ENCODE measurements around the gene MYO7B.

MYO7B gene

GRCh38 chr2:127535422-127535901 lies at the start of gene MYO7B:
MYO7B (plus strand) TSS chr2:127535683; CDS start chr2:127559723, 24,040 bp downstream.
- TF ChIP-seq JUND (IDR thresholded peaks at IDR 0.05; ENCODE audit: low read depth), result no peak
- DNase-seq (ENCODE audit: low read depth in 1 of 2, low spot score in 1 of 2), result no peak
- in situ Hi-C loops (cut with HindIII; ENCODE audit: low pct_unique_long_range_greater_than_20kb, low sequenced_read_pairs), result no loop called here

DNA sequence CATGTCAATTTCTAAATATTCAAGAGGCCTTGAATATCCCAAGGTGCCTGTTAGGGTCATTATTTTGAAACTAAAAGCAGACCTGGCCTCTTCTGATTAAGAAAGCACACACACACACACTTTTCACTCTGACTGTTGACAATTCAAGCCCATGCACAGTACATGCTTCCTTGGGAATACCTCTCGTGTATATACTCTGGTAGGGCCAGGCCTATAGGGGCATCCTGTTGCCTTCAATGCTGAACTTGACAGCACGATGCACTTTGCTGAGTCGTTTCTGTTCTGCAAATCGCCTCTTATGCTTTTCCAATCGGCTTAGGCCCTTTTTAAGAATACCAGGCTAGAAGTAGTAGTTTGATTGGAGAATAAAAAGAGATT lies 49.8 kb upstream of the MYO7B start:
- in situ Hi-C loops (cut with HindIII; ENCODE audit: low pct_unique_long_range_greater_than_20kb, low sequenced_read_pairs), result no loop called here
- no peak for TF ChIP-seq JUND (IDR thresholded peaks at IDR 0.05; ENCODE audit: low read depth)
- DNase-seq (ENCODE audit: low read depth in 1 of 2, low spot score in 1 of 2), result no peak

DNA sequence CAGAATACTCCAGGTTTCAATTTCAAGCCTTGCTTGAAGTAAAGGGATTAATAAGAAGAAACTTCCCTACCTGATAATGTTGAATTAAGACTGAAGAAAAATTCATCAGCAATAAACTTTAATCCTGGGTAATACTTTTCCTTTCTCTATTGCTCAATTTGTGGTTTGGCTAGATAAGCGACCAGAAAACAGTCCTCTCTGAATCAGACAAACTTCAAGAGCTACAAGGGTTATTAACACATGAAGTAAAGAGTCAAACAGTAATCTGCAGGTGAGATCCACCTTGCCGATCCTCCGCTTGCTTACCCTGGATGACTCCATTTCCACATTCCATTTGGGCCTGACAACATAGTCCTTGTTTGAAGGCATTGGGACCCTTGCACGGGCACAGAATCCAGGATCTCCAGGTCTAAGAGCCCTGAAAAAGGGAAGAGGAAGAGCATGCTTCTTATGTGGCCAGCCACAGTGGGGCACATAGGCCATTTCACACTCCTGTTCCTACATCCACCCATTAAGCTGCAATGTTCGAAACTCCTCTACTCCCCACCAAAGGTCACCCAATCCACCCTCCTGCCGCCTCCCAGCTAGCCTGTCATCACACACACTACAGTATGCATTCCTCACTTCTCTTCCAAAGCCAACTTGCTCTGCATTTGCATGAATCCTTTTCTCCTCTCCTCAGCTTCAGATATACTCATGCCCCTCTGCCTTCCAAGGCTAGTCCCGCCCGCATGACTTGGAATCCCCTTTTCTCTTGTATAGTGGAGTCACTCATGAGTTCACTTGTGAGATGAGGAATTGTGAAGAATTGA lies 49.0 kb upstream of the MYO7B start:
- in situ Hi-C loops (cut with HindIII; ENCODE audit: low pct_unique_long_range_greater_than_20kb, low sequenced_read_pairs), result no loop called here
- no peak for TF ChIP-seq JUND (IDR thresholded peaks at IDR 0.05; ENCODE audit: low read depth)
- no peak for DNase-seq (ENCODE audit: low read depth in 1 of 2, low spot score in 1 of 2)

- no peak for DNase-seq (ENCODE audit: low read depth in 1 of 2, low spot score in 1 of 2)
- in situ Hi-C loops (cut with HindIII; ENCODE audit: low pct_unique_long_range_greater_than_20kb, low sequenced_read_pairs), result no loop called here
- no peak for TF ChIP-seq JUND (IDR thresholded peaks at IDR 0.05; ENCODE audit: low read depth)
Observed at GRCh38 chr2:127490283-127490682, 45.2 kb upstream of the MYO7B start.

DNA sequence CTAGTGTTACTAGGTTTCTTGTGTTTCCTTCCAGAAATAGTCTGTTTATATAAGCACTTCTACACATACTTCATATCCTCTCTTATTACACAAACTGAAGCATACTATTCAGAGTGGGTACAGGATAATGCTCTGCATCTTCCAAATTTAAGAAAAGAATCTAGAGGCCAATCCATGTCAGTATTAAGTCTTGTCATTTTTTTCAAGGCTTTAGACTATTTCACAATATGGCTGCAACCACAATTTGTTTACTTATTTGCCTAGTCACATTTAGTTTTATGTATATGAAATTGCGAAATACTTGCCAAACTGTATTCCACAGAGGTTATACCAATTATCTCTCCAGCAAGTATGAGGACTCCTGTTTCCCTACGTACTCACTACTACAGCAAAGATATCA lies 37.1 kb upstream of the MYO7B start:
- peak in 1 of 2 experiments; percentile 41 for DNase-seq (ENCODE audit: low read depth in 1 of 2, low spot score in 1 of 2)
- in situ Hi-C loops (cut with HindIII; ENCODE audit: low pct_unique_long_range_greater_than_20kb, low sequenced_read_pairs), result no loop called here
- no peak for TF ChIP-seq JUND (IDR thresholded peaks at IDR 0.05; ENCODE audit: low read depth)

DNA sequence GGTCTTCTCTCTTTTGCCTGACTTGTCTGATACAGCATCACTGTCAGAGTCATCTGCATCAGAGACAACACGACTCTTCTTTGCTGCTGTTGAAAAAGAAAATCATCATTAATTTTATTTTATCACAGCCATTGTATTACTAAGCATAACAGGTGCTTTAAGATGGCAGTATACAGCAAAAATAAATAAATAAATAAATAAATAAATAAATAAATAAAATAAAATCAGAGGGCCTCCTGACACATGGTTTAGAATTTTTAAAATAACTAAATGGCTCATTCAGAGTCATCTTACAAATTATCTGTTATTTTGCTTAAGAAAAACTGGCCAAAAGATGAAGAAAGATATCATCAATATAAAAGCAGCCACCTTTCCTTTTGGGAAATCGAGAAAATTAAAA lies 32.0 kb upstream of the MYO7B start:
- DNase-seq (ENCODE audit: low read depth in 1 of 2, low spot score in 1 of 2), result no peak
- in situ Hi-C loops (cut with HindIII; ENCODE audit: low pct_unique_long_range_greater_than_20kb, low sequenced_read_pairs), result no loop called here
- TF ChIP-seq JUND (IDR thresholded peaks at IDR 0.05; ENCODE audit: low read depth), result no peak

DNA sequence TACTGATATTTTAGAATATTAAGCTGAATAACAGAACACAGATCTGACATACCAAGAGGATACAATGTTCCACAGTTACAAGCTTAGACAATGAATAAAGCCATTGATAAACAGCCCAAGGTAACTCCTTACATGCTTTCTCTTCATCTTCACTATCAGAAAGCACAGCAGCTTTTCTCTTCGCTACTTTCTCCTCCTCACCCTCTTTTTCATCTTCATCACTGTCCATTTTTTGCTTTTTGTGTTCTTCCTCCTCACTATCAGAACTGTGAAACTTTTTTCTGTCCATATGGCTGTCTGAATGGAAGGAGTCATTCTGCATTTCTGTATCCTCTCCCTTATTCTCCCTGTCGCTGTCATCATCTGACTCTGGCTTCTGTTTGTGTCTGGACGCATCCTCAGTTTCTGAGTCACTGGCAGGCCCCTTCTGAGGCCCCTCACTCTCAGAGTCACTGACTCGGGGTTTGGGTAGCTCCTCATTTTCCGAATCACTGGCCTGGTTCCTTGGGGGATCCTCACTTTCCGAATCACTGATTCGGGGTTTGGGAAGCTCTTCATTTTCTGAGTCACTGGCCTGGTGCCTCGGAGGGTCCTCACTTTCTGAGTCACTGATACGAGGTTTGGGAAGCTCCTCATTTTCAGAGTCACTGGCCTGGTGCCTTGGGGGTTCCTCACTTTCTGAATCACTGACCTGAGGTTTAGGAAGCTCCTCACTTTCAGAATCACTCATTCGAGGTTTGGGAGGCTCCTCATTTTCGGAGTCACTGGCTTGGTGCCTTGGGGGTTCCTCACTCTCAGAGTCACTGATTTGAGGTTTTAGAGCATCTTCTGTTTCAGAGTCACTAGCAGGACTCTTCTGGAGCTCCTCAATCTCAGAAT lies 30.7 kb upstream of the MYO7B start:
- in situ Hi-C loops (cut with HindIII; ENCODE audit: low pct_unique_long_range_greater_than_20kb, low sequenced_read_pairs), result no loop called here
- no peak for DNase-seq (ENCODE audit: low read depth in 1 of 2, low spot score in 1 of 2)
- TF ChIP-seq JUND (IDR thresholded peaks at IDR 0.05; ENCODE audit: low read depth), result no peak

- TF ChIP-seq JUND (IDR thresholded peaks at IDR 0.05; ENCODE audit: low read depth), result no peak
- in situ Hi-C loops (cut with HindIII; ENCODE audit: low pct_unique_long_range_greater_than_20kb, low sequenced_read_pairs), result no loop called here
- no peak for DNase-seq (ENCODE audit: low read depth in 1 of 2, low spot score in 1 of 2)
Observed at GRCh38 chr2:127506510-127506909, 29.0 kb upstream of the MYO7B start.

- in situ Hi-C loops (cut with HindIII; ENCODE audit: low pct_unique_long_range_greater_than_20kb, low sequenced_read_pairs), result no loop called here
- no peak for TF ChIP-seq JUND (IDR thresholded peaks at IDR 0.05; ENCODE audit: low read depth)
- DNase-seq (ENCODE audit: low read depth in 1 of 2, low spot score in 1 of 2), result no peak
Observed at GRCh38 chr2:127508023-127508630, 27.4 kb upstream of the MYO7B start.

DNA sequence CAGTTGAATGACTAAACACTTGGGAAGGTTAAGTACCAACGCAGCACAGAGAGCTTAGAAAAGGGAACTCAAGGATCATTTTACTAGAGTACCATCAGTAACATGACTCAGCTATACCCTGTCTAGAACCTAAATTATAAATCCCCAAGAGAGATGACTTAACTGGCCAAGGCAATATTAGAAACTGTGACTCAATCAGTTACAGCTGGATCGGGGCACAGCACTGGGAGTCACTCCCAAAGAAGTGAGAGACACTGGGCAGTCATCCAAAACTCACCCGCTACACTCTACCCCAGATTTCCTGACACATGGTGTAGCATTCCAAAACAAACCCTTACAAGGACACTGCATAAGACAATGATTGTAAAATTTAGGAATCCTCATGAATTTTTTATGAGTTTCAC lies 26.9 kb upstream of the MYO7B start:
- in situ Hi-C loops (cut with HindIII; ENCODE audit: low pct_unique_long_range_greater_than_20kb, low sequenced_read_pairs), result no loop called here
- no peak for TF ChIP-seq JUND (IDR thresholded peaks at IDR 0.05; ENCODE audit: low read depth)

DNA sequence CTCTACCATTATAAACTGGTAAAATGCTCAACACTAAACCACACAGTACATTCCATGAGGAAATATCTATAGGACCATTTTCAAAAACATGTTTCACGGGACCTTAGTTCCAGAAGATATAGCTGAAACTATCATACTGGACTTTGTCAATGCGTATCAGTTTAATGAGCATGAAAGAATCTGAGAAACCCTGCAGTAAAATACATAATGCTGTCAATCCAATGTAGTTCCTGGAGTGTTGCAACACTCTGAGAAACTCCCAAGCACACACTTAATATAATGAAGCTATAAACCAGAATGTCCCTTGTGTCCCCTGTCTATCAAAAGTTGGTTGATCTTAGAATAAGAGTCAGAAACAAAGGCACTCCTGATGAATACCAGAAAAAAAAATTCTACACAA lies 25.4 kb upstream of the MYO7B start:
- TF ChIP-seq JUND (IDR thresholded peaks at IDR 0.05; ENCODE audit: low read depth), result no peak
- peak in 1 of 2 experiments; percentile 2 for DNase-seq (ENCODE audit: low read depth in 1 of 2, low spot score in 1 of 2)
- in situ Hi-C loops (cut with HindIII; ENCODE audit: low pct_unique_long_range_greater_than_20kb, low sequenced_read_pairs), result no loop called here

More for the DNA sequence above, 26.9 kb upstream of the MYO7B start:
- peak in 1 of 2 experiments; percentile 1 for DNase-seq (ENCODE audit: low read depth in 1 of 2, low spot score in 1 of 2)

- DNase-seq (ENCODE audit: low read depth in 1 of 2, low spot score in 1 of 2), result no peak
- in situ Hi-C loops (cut with HindIII; ENCODE audit: low pct_unique_long_range_greater_than_20kb, low sequenced_read_pairs), result no loop called here
- no peak for TF ChIP-seq JUND (IDR thresholded peaks at IDR 0.05; ENCODE audit: low read depth)
Observed at GRCh38 chr2:127511090-127511695, 24.3 kb upstream of the MYO7B start.

Measured in T47D (cell line).